Left renal pelvis (tissue), 4 donors: ENCODE results near the gene ABCE1. TPM values are rescaled to one million over a fixed set of nuclear protein-coding genes. Genes with fewer than 3 reads are reported as not detected.

Experiments
- DNase-seq, 4 donors: peaks; one replicate each; pipeline ENCODE4 v3.0.0-alpha.2; 2013; ENCODE audit warnings: low read depth in 4 of 4, low spot score in 3 of 4
- polyA plus RNA-seq, 4 donors: library from polyadenylated mRNA; unstranded; fragments of 120-200 nt; gene quantifications; one replicate each; pipeline ENCODE4 v1.2.1, GENCODE V29; 2013; ENCODE audit not compliant: insufficient read length in 4 of 4

The ABCE1 gene
- polyA plus RNA-seq = 10 to 100 TPM; 62.6 to 76.0 (median 72.9) TPM

- DNase-seq = peak; percentile 92 to 96 (median 96)
These were observed at the start of gene ABCE1, which contains the start of gene ANAPC10 for GRCh38 chr4:145097821-145098674. ABCE1 (plus strand) TSS chr4:145098311; CDS start chr4:145104413, 6,102 bp downstream. ANAPC10 (minus strand) TSS chr4:145098196; CDS start chr4:145096099, 2,097 bp downstream.

DNA sequence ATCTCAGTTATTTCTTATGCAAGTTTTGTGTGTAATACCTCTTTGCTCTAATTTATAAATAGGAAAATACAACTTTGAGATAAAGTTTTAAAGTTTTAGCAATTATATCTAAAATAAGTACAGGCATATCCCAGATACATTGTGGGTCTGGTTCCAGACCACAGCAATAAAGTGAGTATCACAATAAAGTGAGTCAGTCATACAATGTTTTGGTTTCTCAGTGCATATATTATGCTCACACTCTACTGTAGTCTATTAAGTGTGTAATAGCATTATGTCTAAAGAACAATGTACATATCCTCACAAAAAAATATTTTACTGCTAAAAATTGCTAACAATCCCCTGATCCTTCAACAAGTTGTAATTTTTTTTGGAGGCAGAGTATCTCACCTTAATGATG, 49.3 kb upstream of the ABCE1 start:
- no peak for DNase-seq

- no peak for DNase-seq
These were observed 48.9 kb upstream of the ABCE1 start for GRCh38 chr4:145049241-145049640.

GRCh38 chr4:145055533-145056257, 42.4 kb upstream of the ABCE1 start:
- DNase-seq = no peak

DNA sequence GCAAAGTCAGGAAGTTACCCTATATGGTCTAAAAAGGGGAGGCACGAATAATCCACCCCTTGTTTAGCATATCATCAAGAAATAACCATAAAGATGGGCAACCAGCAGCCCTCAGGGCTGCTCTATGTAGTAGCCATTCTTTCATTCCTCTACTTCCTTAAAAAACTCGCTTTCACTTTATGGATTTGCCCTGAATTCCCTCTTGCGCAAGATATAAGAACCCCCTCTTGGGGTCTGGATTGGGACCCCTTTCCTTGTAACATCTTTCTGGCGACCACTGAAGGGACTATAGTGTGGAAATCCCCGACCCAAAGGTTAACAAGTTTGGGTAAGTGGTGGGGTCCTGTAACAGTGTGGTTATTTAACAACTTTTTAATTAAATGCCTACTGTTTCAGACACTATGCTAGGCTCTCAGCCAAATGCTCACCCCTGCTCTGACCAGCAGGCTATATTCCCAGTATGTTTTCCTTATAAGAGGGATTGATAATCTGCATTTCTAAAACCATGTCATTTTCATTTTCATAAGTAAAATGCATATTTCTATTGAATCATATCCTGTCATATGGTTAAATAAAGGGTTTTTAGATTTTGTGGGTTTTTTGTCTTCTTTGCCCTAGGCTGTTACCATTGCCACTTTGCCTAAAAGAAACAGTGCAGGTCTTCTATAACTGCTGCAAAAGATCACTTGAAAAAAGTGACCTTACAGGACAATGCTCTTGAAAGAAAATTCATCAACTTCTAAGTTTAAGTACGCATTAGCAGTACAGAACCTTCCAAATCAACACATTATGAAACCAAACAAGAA, 41.6 kb upstream of the ABCE1 start:
- DNase-seq = no peak

- no peak for DNase-seq
These were observed 39.9 kb upstream of the ABCE1 start for GRCh38 chr4:145058256-145058655.

DNA sequence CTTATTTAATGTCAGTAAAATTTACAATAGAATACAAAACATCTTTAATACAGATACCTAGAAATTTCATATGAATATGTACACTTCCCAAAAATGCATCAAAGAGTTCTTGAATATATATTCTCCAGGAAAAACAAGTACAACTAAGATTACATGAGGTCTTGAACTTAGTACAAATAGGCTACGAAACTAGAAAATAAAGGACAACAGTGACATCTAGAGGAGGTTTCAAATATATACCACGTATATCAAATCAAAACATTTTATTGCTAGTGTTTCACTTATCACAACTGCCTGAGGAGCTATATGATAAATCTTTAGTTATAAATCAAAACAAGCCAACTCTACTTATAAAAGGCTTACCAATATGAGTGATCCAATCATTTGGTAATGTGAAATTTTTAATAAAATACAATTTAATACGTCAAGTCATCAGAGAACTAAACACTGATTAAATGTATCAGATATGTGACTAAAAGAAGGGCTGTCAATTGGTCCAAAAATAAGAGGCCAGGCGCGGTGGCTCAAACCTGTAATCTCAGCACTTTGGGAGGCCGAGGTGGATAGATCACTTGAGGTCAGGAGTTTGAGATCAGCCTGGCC, 36.7 kb upstream of the ABCE1 start:
- peak in 3 of 4 donors; percentile 7 to 18 (median 16) for DNase-seq

DNA sequence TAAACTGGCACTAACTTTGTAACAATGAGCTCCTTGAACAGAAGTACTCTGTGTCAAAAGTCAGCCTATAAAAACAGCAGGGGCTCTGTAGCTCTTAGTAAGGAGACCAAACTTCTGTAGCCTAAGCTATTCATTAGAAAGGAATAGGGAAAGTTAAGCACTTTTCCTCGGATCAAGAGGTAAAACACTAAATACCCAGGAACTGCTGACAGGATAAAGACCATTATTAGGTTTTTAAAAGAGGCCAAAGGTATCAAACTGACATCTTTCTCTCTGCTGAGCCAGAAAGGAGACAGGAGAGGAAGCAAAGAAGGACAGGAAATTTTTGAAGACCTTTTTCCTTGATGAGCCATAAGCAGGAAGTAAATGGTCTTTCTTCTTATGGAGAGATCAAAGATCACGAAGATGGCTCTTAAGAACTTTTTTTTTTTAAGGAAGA, 32.0 kb upstream of the ABCE1 start:
- DNase-seq = no peak

DNA sequence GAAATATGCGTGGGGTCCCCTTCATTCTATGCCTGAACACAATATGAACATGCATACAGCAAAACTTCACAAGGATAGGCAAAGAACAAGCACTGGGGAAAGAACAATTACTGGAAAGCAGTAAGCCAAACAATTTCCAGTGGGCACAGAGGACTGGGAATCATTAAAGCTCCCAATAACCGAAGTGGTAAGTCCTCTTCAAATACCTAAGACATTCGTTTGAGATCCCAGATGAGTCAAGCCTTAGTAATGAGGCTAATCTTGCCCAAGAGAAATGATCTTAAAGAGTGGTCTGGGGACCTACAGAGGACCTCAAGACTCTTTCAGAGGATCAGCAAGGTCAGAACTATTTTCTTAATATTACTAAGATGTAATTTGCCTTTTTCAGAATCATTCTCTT, 28.8 kb upstream of the ABCE1 start:
- DNase-seq = no peak

DNA sequence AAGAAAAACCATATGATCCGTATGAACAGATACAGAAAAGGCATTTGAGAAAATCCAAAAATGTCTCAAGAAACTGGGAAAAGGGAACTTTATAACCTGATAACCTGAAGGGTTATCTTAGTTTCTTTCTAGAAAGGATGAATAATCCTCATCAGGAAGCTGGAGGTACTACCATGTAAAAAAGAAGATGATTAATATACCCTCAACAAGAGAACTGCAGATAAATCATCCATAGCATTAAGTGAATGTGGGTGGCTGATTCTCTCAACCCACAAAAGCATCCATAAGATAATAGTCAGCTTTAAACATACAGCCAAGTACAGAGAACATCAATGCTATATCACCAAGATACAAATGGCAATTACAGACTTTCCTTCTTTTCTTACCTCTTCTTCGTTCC, 26.6 kb upstream of the ABCE1 start:
- DNase-seq = no peak

GRCh38 chr4:145075742-145076468, 22.2 kb upstream of the ABCE1 start:
- no peak for DNase-seq

- DNase-seq = no peak
These were observed 21.6 kb upstream of the ABCE1 start for GRCh38 chr4:145076469-145076855.

DNA sequence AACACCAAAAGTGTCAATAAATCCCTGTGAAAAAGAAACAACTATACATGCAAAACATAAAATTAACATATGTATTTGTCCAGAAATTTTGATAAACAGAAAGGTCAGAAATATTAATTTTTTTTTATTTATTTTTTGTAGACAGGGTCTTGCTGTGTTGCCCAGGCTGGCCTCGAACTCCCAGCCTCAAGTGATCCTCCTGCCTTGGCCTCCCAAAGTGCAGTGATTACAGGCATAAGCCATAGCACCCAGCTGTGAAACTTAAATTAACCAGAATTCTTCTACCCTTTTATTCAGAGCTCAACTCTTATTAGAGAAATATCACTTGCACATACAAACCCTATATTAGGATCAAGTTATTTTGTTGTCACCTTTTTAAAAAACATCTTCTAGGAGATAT, 16.4 kb upstream of the ABCE1 start:
- no peak for DNase-seq

GRCh38 chr4:145083891-145084605, 14.1 kb upstream of the ABCE1 start:
- DNase-seq = no peak

DNA sequence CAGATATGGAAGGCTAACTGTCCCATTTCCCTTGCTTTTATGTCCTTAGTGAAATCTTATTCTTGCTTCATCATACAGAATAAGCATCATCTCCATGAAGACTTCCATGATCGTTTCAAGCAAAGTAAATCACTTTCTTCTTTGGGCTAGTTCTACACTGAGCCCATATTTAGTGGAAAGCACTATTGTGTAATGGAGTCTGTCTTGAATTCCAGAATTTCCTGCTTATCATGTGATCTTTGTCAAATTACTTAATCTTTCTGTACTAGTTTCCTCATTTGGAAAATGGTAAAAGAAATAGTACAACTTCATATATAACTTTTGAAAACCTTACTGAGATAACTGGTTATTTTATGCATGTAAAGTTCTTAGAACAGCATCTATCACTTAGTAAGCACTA, 7.7 kb upstream of the ABCE1 start:
- no peak for DNase-seq

DNA sequence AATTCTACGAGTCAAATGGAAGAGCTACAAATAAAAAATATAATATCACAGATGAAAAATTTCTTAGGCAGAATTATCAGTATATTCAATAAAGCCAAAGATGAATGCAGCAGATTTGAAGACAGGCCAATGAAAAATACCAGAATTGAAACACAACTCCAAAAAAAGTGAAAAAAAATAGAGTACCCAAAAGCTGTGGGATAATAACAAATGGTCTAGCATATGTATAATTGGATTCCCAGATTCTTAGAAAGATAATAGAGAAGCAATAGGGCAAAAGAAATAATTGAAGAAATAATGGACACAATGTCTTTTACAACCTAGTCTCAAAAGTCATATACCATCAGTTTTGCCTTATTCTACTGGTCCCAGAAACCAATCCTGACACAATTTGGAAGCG, 4.5 kb upstream of the ABCE1 start:
- DNase-seq = no peak

- no peak for DNase-seq
These were observed 735 bp upstream of the ABCE1 start for GRCh38 chr4:145097331-145097820.

GRCh38 chr4:145098675-145099037, 545 bp downstream of the ABCE1 start:
- DNase-seq = peak in 3 of 4 donors; percentile 5 to 36 (median 16)

DNA sequence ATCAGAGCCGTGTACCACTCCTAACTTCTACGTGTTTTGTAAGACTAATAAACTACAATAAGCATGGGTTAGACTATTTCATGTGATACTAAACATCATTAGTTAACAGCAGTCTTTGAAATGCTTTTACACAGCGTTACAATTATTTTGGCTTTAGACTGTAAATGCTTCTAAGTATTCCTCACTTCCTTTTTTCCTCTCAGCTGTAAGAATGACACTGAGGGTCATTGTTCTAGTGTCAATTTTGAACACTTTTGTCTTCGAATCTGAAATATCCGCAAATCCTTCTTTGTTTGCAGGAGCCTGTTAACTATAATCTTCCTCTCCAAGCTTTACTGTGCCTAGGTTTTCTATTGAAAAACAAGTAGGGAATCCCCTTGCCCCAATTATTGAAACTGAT, 1.5 kb downstream of the ABCE1 start:
- DNase-seq = no peak
